Stimulated activated CD4-positive, alpha-beta T cell treated with anti-CD3 and anti-CD28 coated beads, Interleukin-1b, Interleukin-23, amount 100 ng/mL, for 48 hours (primary cell): ENCODE data around the gene VPS37B.
"Not testable (repeated sequence)": the region's sequence is repeated elsewhere in the genome, so short reads cannot be mapped to it uniquely, and the experiment has no call there.

Source experiments
- DNase-seq: peaks from one replicate; pipeline ENCODE4 v3.0.0-alpha.2; 2020

The VPS37B gene

GRCh38 chr12:122905258-122905657 is 9.3 kb upstream of the VPS37B start:
- not testable (repeated sequence) for DNase-seq

DNA sequence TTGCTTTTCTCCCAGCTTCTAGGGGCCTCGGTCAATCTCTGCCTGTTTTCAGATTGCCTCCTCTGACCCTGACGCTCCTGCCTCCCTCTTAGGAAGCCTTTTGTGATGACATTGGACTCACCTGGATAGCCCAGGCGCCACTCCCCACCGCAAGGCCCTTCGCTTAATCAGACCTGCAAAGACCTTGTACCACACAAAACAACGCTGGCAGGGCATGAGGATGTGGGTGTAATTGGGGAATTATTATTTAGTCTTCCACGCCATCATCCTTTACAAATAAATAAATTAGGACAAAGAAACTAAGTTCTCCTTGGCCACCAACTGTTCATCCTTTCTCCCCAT is 7.7 kb upstream of the VPS37B start:
- no peak for DNase-seq

DNA sequence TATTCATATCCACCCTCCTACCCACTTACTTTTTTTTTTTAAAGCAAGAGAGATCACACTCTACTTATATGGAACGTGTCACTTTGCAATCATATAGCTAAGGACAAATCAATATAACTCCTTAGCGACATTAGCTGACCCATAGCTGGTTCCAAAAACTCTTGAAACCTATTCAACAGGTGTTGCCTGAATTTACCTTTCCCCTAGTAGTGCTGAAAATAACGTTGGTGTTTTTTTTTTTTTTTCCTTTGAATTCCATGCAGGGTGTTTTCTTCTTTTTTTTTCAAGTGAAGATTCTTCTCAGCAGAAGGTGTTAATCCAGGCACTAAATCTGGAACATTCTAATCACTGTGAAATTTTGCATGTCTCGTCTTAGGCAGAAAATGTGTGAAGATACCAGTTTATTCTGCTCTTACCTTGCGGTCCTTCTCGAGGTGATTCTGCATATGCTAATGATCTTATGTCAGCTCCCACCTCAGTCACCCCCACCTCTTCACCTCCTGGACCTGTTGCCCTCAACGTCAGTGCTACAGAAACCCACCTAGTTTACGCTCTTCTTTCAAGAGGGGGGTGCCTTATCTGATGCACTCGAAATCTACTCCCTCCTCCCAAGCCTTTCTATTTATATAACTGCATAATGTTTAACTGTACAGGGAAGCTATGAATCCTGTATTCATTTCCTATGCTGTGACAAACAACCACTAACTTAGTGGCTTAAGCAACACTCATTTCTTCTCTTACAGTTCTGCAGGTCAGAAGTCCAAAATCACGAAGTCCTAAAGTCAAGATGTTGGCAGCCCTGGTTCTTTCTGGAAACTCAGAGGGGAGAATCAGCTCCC is 7.1 kb upstream of the VPS37B start:
- DNase-seq = no peak

DNA sequence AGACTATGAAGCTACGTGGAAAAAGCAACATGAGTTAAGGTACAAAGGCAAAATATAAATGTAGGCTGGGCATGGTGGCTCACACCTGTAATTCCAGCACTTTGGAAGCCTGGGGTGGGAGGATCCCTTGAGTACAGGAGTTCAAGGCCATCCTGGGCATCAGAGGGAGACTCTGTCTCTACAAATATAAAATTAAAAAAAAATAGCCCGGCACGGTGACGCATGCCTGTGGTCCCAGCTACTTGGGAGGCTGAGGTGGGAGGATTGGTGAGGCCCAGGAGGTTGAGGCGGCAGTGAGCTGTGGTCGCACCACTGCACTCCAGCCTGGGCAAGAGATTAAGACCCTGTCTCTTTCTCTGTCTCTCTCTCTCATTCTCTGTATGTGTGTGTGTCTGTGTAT is 4.0 kb upstream of the VPS37B start:
- DNase-seq = no peak

DNA sequence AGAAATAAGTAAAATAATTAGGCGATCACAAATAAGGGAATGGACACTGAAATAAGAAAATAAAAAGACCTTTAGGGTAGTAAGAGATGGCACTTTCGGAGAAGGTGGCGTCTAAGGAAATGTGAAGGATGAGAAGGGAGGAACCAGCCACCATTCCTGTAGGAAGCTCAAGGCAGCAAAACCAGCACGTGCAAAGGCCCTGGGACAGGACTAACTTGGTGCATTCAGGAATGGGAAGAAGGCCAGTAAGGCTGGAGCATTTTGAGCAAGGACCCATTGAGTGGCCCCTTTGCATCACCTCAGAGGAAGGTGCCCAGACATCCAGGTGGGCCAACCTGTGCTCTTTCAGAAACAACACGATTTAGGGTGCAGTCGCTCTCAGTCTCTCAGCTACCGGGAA is 738 bp upstream of the VPS37B start:
- DNase-seq = no peak

DNA sequence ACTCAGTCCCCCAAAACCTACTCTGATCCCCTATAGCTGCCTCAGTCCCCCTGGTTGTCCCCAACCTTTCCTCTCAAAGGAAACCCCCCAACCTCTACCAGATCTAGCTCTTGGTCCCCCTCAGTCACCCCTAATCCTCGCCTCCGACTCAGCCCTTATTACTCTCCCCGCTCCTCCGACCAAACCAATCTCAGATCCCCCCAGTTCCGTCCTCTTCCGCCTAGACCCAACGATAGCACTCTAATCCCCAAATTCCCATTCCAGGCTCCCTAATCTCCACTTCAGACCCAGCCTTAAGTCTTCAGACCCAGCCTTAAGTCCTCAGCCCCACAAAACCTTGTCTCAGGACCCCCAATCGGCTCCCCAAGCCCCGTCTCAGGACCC is 612 bp downstream of the VPS37B start:
- DNase-seq = no peak

- no peak for DNase-seq
Observed at GRCh38 chr12:122894193-122895121, 1.5 kb downstream of the VPS37B start.

- no peak for DNase-seq
Observed at GRCh38 chr12:122893208-122894153, 2.4 kb downstream of the VPS37B start.

DNA sequence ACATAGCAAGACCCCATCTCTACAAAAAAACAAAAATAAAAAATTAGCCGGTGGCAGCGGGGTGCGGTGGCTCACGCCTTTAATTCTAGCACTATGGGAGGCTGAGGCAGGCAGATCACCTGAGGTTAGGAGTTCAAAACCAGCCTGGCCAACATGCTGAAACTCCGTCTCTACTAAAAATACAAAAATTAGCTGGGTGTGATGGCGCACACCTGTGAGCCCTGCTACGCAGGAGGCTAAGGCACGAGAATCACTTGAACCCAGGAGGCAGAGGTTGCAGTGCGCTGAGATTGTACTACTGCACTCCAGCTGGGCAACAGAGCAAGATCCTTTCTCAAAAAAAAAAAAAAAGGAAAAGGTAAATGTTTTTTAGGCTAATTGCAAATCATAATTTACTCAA is 3.2 kb downstream of the VPS37B start:
- not testable (repeated sequence) for DNase-seq

DNA sequence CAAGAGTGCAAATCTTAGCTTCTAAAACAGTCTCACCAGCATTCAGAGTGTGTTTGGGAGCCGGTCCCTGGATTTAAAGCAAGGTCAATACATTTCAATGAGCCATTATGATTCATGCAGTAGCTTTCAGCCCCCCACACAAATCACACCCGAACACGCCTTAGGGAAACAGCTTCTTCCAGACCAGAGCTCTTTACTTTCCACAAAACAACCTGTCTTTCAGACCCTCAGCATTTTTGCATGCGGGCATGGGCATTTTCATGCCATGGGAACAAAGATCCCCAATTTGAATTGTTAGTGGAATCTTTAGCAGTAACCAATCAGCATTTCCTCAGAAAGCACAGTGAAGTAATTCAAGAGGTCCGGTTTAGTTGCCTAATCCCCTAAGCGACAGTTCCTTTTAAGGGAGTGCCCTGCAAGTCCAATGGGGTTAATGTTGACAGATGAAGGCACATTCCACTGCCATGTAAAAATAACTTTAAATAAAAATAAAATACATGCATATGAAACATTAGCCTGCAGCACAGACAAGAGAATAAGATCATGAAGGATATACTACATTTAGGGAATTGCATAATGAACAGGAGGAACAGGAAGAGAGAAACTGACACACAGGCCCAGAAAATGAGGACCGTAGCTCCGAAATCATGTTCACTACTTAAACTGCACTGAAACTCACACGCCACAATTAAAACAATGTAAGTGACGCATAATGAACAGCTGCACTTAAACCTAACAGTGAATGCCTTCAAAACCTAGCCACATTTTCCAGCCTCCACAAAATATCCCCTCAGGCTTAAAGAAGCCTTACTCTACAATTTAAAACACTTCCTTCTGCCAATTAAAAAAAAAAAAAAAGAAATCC is 4.0 kb downstream of the VPS37B start:
- DNase-seq = no peak

GRCh38 chr12:122889761-122890520 is 6.0 kb downstream of the VPS37B start:
- no peak for DNase-seq

- DNase-seq = peak; percentile 39
Observed at GRCh38 chr12:122888232-122888752, 7.6 kb downstream of the VPS37B start.

GRCh38 chr12:122887819-122888212 is 8.1 kb downstream of the VPS37B start:
- no peak for DNase-seq

DNA sequence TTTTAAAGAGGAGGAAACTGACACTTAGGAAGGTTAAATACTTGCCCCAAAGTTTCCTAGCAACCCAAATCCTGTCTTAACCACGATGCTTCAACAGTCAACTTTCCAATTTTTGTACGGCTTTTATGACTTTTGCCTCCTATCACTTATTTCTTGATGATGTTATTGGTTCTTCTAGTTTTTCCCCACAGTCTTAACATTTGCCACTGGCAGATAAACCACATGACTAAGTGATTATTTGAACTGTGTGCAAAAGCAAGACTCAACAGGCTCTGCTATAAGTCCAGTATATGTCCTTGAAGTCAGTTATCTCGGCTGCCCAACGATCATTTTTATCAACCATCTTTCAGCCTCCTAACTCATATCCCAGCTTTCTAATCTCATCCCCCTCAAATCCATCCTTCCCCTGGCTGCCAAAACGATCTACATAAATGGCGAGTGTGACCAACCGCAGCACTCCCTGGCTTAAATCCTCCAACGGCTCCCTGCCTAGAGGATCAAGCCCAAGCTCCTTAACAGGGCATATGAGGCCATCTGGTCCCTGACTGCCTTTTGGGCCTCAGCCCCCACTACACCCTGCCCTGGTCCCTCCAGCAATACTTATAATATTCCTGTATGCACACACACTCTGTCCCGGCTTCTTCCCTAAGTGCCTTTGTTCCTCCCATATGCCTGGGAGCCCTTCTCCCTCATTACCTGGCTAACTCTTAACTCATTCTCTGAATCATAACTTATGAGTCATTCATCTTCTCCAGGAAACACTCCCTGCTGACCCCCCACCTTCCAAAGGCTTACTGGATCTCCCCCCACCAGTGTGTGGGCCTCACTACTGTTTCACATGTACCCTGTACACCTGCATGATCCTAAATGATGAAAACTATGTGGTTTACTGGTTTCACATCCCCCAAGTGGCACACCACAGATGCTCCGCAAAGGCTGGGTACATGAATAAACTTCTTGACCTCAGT is 8.8 kb downstream of the VPS37B start:
- DNase-seq = peak; percentile 62

GRCh38 chr12:122886161-122886560 is 9.8 kb downstream of the VPS37B start:
- DNase-seq = no peak

DNA sequence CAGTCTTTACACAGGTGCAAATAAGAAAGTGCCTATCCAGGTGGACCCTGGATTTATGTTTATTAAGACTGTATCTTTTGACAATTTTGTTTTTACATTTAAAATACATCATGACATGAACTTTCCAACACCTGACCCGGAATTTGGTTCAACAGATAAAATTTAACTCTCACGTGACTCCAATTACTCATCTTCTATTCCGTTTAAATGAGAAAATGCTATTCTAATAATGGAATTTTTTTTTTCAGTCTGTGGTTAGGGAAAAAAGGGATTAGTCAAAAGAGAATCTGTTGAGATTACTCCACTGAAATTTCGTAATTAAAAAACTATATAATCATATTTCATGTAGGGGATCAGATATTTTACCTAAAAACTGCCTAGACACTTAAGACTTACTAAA is 11.1 kb downstream of the VPS37B start:
- no peak for DNase-seq

DNA sequence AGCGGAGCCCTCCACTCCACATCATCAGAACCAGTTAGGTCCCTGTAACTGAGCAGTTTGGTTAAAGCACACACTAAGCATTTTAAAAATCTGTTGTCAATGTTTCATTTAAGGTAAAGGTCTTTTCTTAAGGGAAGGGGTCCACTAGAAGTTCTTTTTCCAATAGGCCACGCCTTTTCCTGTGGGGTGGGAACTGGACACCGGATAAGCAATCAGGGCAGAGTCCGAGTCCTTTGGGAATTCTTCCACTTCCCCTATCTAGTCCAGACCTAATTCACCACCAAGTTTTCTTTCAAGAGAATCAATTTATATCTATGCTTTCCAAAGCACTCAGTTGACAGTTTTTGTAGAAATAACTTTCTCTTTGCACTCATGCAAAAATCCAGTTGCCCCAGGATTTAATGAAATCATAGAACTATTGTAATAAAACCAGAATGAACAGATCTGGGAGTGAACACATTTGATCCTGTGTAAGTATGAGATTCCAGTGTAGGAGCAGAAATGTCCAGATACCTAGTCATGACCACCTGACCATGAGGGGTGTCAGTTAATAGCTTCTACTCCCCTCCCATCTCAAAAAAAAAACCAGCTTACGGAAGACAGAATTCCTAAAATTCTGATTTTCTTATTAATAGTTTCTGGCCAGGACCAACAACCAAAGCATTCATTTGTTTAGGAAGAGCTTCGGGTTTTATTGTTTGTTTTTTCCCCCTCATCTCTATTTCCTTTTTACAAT is 11.7 kb downstream of the VPS37B start:
- DNase-seq = no peak

DNA sequence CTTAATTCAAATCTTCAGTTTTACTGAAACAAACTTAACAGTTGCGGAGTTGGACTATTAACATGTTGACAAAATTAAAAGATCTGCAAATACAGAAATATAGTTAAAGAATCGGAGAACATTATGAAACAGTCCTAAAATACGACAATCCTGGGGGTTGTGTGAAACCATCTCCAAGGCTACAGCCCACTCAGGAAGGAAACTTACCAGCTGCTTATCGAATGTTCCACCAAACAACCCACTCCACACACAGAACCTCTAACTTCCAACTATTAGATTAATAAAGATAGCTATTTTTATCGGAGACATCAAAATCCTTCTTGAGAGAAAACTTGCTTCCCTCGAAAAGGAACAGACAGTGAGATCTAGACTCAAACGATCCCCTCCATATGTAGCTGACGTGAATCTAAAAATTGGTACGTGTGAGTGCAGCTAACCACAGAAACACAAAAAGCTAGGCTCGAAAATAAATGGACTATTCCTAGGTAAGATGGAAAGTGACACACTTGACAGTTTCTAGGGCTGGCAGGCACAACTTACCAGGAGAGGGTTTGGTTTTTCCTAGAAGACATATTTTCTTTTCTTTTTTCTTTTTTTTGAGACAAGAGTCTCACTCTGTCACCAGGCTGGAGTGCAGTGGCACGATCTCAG is 12.9 kb downstream of the VPS37B start:
- no peak for DNase-seq
